NCI-H69 (cell line): ENCODE results near the gene SYNPO.
A peak's percentile ranks its signal among the peaks of the same experiment; 100 is the strongest.

ENCODE experiments used
- DNase-seq: peaks from one replicate; lab custom pipeline; 2025; lab: John Stamatoyannopoulos, UW

Gene SYNPO

GRCh38 chr5:150641824-150642566 is 1.5 kb downstream of the SYNPO start:
- DNase-seq: no peak

GRCh38 chr5:150642567-150642927 is 2.1 kb downstream of the SYNPO start:
- DNase-seq: peak; percentile 60

- DNase-seq: no peak
These were observed 2.7 kb downstream of the SYNPO start for GRCh38 chr5:150642991-150643710.

- DNase-seq: no peak
These were observed 3.6 kb downstream of the SYNPO start for GRCh38 chr5:150644058-150644457.

DNA sequence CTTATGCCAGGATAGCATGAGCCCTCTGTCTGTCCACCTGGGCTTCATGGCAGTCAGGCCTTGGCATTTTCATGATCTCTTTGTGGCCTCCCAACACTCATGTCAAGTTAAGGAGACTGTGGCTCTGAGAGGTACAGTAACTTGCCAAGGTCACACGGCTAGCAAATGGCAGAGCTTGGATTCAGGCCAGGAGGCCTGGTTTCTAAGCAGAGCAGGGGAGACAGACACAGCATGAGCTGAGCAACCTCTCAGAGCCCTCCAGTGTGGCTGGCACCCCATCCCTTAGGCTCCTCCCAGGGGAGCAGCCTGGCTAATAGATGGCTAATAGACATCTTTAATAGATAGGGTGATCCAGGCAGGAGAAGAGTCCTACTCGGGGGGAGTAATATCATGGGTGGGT is 4.1 kb downstream of the SYNPO start:
- DNase-seq: peak; percentile 64

- peak; percentile 82 for DNase-seq
These were observed 4.7 kb downstream of the SYNPO start for GRCh38 chr5:150645070-150645700.

DNA sequence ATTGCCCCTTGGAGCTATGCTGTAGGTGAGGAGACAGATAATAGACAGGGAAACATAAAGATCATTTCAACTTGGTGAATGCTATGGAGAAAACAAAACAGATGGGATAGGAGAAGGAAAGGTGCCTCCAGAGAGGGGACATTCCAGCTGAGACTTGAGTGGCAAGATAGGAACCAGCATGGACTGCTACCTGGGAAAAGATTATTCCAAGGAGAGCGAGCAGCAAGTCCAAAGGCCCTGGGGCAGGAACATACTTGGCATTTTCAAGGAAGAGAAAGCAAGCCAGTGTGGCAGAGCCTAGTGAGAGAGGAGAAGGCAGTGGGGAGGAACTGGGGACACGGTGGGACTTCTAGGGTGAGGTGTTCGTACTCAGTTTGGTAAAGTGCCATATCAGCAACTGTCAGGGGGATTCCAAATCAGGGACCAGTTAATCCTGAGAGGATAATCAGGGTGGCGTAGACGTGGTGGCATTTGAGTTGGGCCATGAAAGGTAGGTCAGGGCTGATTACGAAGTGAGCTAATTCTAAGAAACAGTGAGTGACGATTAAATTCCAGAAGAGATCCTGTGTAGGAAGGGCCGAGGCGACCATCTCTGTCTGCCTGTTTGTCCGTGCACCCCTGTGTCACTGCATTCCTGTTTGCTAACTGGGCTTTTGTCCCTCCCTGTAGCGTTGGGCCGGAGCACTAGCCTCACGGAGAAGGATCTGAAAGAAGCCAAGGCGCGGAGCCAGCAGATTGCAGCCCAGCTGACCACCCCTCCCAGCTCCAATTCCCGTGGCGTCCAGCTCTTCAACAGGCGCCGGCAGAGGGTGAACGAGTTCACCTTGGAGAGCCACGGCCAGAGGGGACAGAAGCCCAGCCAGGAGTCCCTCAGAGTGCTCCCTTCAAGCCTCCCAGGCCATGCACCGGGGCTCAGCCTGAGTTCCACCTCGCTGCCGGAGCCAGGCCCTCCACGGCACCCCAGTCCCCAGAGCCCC is 7.1 kb downstream of the SYNPO start:
- no peak for DNase-seq

DNA sequence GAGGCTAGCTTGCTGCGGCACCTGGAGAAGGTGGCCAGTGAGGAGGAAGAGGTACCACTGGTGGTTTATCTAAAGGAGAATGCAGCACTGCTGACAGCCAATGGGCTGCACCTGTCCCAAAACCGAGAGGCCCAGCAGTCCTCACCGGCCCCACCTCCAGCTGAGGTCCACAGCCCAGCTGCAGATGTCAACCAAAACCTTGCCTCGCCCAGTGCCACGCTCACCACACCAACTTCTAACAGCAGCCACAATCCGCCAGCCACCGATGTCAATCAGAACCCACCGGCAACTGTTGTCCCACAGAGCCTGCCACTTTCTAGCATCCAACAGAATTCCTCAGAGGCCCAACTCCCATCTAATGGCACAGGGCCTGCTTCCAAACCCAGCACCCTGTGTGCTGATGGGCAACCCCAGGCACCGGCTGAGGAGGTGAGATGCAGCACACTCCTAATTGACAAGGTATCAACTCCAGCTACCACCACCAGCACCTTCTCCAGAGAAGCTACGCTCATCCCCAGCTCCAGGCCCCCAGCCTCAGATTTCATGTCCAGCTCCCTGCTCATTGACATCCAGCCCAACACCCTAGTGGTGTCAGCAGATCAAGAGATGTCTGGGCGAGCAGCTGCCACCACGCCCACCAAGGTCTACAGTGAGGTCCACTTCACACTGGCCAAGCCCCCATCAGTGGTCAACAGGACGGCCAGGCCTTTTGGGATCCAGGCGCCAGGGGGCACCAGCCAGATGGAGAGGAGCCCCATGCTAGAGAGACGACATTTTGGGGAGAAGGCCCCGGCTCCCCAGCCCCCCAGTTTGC is 8.0 kb downstream of the SYNPO start:
- no peak for DNase-seq

DNA sequence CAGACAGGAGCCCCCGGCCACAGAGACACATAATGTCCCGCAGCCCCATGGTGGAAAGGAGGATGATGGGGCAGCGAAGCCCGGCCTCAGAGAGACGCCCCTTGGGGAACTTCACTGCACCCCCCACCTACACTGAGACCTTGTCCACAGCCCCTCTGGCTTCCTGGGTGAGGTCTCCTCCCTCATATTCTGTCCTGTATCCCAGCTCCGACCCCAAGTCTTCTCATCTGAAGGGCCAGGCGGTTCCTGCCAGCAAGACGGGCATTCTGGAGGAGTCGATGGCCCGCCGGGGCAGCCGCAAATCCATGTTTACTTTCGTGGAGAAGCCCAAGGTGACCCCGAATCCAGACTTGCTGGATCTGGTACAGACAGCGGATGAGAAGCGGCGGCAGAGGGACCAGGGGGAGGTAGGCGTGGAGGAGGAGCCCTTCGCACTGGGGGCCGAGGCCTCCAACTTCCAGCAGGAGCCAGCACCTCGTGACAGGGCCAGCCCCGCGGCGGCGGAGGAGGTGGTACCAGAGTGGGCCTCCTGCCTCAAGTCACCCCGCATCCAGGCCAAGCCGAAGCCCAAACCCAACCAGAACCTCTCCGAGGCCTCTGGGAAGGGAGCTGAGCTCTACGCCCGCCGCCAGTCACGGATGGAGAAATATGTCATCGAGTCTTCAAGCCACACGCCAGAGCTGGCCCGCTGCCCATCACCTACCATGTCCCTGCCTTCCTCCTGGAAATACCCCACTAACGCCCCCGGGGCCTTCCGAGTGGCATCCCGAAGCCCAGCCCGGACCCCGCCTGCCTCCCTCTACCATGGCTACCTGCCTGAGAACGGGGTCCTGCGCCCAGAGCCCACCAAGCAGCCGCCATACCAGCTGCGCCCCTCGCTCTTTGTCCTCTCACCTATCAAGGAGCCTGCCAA is 8.9 kb downstream of the SYNPO start:
- DNase-seq: no peak

- no peak for DNase-seq
These were observed 9.9 kb downstream of the SYNPO start for GRCh38 chr5:150650021-150651006.

- peak; percentile 16 for DNase-seq
These were observed 10.9 kb downstream of the SYNPO start for GRCh38 chr5:150651382-150651781.

GRCh38 chr5:150651924-150652671 is 11.6 kb downstream of the SYNPO start:
- DNase-seq: no peak

DNA sequence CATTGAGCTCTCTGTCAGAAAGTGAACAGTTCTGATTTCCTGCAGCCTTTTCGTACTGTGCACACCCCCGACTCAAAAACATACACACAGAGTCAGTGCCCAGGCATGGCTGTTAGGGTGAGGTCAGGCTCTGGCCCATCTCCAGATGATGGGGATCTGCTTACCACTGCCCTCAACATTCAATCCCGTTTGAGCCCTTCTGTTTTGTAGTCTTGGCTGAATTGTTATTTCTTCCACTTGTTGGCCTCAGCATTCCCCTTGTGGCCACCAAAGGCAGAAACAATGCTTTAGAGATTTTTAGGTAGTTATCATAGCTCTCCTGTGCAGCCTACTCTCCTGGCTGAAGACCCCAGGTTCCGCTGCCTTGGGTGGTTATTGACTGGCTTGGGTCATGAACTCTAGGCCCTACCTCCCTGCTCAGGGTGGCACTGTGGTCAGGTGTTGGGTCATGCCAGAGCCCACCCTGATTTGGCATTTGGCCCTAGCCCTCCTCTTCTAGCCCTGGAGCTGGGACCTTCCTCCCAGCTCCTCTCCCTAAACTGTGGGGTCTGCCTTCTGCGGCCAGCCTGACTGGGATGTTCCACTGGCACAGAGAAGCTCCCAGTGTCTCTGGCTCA is 12.8 kb downstream of the SYNPO start:
- no peak for DNase-seq

DNA sequence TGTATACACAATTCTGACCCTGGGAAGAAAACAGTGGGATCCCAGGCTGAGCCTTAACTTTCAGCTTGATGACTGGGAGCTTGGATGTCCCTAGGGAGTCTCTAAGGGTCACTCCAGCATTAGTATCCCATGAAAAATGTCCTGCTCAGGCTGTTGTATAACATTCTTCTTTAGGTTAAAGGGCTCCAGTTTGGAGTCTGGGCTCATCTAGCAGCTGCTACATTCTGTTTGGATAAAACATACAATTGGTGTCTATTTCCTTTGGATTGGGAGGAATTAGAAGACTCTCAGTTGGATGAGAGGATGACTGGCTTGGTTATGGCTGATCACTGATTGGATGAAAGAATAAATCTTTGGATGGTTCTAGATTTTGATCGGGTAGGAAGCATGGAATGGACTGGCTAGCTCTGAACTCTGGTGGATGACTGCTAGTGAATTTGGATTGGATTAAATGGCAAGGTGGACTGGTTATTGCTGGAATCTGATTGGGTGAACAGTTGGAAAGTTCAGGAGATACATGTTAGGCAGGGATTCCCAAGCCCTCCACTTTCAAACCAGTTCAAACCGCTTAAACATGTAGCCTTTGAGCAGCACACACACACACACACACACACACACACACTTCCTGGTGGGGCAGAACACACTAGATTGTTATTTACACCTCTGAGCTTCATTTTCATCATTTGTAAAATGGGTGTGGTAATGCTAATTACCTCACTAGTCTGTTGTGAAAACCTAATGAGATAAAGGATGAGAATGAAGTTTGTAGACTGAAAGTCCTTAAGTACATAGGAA is 13.5 kb downstream of the SYNPO start:
- DNase-seq: peak; percentile 36

DNA sequence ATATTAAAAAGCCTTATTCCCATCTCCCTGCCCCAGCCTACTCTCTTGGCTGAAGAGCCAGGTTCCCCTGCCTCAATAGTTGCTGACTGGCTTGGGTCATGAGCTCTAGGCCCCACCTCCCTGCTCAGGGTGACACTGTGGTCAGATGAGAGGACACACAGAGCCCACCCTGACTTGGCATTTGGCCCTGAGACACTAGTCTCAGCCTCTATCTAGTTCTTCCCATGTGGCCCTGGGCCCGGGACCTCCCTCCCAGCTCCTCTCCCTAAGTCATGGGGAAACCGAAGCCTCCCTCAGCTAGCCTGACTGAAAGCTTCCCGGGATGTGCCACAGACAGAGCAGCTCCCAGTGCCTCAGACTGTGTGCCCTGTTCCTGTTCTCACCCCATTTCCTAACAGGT is 14.8 kb downstream of the SYNPO start:
- DNase-seq: no peak

DNA sequence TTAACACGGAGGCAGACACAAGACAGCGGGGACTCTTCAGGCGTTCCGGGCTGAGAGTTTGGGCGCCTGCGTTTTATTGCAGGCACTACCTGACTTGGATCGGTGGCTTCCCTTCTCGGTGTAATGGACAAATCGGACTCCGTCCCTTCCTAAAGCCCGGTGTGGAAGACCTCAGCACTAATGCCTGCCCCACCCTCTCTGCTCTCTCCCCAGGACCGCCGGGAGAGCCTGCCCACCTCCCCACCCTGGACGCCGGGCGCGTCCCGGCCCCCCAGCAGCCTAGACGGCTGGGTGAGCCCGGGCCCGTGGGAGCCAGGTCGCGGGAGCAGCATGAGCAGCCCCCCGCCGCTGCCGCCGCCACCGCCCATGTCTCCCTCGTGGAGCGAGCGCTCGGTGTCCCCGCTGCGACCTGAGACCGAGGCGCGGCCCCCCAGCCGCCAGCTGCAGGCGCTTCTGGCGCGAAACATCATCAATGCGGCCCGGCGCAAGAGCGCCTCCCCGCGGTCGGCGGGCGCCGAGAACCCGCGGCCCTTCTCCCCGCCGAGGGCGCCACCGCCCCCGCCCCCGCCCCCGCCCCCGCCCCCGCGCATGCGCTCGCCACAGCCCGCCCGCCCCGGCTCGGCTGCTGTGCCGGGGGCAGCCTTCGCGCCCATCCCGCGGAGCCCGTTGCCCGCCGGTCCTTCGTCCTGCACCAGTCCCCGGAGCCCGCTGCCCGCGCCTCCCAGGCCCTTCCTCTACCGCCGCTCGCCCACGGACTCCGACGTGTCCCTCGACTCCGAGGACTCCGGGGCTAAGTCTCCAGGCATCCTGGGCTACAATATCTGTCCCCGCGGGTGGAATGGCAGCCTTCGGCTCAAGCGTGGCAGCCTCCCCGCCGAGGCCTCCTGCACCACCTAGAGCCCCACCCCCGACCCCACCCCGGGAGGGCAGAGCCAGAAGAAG is 16.0 kb downstream of the SYNPO start:
- peak; percentile 90 for DNase-seq
